Loucy (cell line): ENCODE results near the gene LRBA.

Experiments
- H2AFZ ChIP-seq: fragments of 200-600 bp; sonication (generic); 2 replicates; pipeline ENCODE4 v1.6.0; 2016; ENCODE audit warnings: antibody characterized with exemption, mild to moderate bottlenecking, low read length, moderate library complexity
- H3F3A ChIP-seq: fragments of 200-600 bp; 2 replicates; pipeline ENCODE4 v1.6.0; 2016; ENCODE audit warnings: antibody characterized with exemption, low read depth, mild to moderate bottlenecking
- H3K27me3 ChIP-seq: fragments of 200-600 bp; sonication (generic); 2 replicates; pipeline ENCODE4 v1.6.1; 2014; ENCODE audit warnings: low read length, mild to moderate bottlenecking; ENCODE audit not compliant: insufficient read depth, poor library complexity, severe bottlenecking
- H3K36me3 ChIP-seq: fragments of 200-600 bp; sonication (generic); 2 replicates; pipeline ENCODE4 v1.6.1; 2016; ENCODE audit warnings: low read length; ENCODE audit not compliant: insufficient read depth
- H3K4me1 ChIP-seq: fragments of 200-600 bp; sonication (generic); 2 replicates; pipeline ENCODE4 v1.5.1; 2014; ENCODE audit warnings: low read length, mild to moderate bottlenecking; ENCODE audit not compliant: insufficient read depth, poor library complexity, severe bottlenecking
- H3K4me2 ChIP-seq: fragments of 200-600 bp; sonication (generic); 2 replicates; pipeline ENCODE4 v1.6.0; 2014; ENCODE audit warnings: antibody characterized with exemption, low read length, low read depth, mild to moderate bottlenecking; ENCODE audit not compliant: poor library complexity, severe bottlenecking
- H3K4me3 ChIP-seq: fragments of 200-600 bp; sonication (generic); 2 replicates; pipeline ENCODE4 v1.5.1; 2014; ENCODE audit warnings: low read length, mild to moderate bottlenecking, mixed read lengths; ENCODE audit not compliant: poor library complexity, severe bottlenecking
- H3K79me2 ChIP-seq: fragments of 200-600 bp; sonication (generic); 2 replicates; pipeline ENCODE4 v1.6.1; 2014; ENCODE audit warnings: low read length; ENCODE audit not compliant: insufficient read depth
- H3K9ac ChIP-seq: fragments of 200-600 bp; sonication (generic); 2 replicates; pipeline ENCODE4 v1.6.0; 2014; ENCODE audit warnings: mild to moderate bottlenecking, low read depth, low read length, moderate library complexity; ENCODE audit not compliant: poor library complexity, severe bottlenecking
- H3K9me2 ChIP-seq: fragments of 200-600 bp; sonication (generic); replicated peaks from 2 replicates; pipeline ENCODE4 v1.6.1; 2016; ENCODE audit warnings: low read depth, low read length, mixed read lengths
- H3K9me3 ChIP-seq: fragments of 200-600 bp; sonication (generic); 2 replicates; pipeline ENCODE4 v1.6.1; 2014; ENCODE audit warnings: mild to moderate bottlenecking, antibody characterized with exemption, low read length, low read depth; ENCODE audit not compliant: insufficient read depth
- H4K20me1 ChIP-seq: fragments of 200-600 bp; sonication (generic); 2 replicates; pipeline ENCODE4 v1.6.0; 2014; ENCODE audit warnings: antibody characterized with exemption, low read length, mild to moderate bottlenecking; ENCODE audit not compliant: insufficient read depth, poor library complexity, severe bottlenecking
- EZH2phosphoT487 ChIP-seq: fragments of 200-600 bp; IDR thresholded peaks from 2 replicates; pipeline ENCODE4 v1.6.1; 2018; ENCODE audit warnings: antibody characterized with exemption, mild to moderate bottlenecking, moderate library complexity, borderline replicate concordance
- TF ChIP-seq, protein P1 (sequence below): fragments of 200-600 bp; sonication (generic); conservative IDR thresholded peaks from 2 replicates; pipeline ENCODE4 v1.5.1; 2014; ENCODE audit warnings: mild to moderate bottlenecking, antibody characterized with exemption, low read length

LRBA gene

DNA sequence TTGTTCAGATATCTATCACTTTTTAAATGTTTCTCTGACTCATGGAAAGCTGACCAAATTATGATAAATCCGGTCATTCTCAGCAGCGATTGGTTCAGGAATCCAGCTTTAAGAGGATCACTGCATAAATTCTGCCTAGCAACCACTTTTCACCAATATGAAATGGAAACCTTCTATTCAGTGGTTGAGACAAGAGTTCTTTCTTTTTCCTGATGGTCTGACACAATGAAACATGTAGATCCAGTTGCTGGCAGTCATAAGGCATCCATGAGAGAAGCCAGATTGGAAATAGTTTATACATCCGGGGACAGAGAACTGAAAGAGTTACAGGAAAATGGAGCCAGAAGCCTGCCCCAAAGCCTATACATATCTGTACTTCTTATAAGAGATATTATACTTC, 406.0 kb downstream of the LRBA start:
- Histone ChIP-seq H3K79me2 (no peaks in the 10 kb centered on the region), H3K36me3 (no peaks in the 10 kb centered on the region), H4K20me1 (no peaks in the 10 kb centered on the region), H3K9me3 (no peaks in the 10 kb centered on the region), H3K4me2 (no peak overlapping the region), H3K4me3 (no peak overlapping the region), H3F3A (no peaks in the 10 kb centered on the region), H2AFZ (no peak overlapping the region), H3K9me2 (no peaks in the 10 kb centered on the region), H3K4me1 (no peaks in the 10 kb centered on the region), H3K9ac (no peak overlapping the region), H3K27me3 (no peaks in the 10 kb centered on the region)
- no peak for TF ChIP-seq EZH2phosphoT487
- TF ChIP-seq, protein P1, sequence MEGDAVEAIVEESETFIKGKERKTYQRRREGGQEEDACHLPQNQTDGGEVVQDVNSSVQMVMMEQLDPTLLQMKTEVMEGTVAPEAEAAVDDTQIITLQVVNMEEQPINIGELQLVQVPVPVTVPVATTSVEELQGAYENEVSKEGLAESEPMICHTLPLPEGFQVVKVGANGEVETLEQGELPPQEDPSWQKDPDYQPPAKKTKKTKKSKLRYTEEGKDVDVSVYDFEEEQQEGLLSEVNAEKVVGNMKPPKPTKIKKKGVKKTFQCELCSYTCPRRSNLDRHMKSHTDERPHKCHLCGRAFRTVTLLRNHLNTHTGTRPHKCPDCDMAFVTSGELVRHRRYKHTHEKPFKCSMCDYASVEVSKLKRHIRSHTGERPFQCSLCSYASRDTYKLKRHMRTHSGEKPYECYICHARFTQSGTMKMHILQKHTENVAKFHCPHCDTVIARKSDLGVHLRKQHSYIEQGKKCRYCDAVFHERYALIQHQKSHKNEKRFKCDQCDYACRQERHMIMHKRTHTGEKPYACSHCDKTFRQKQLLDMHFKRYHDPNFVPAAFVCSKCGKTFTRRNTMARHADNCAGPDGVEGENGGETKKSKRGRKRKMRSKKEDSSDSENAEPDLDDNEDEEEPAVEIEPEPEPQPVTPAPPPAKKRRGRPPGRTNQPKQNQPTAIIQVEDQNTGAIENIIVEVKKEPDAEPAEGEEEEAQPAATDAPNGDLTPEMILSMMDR = no peak

DNA sequence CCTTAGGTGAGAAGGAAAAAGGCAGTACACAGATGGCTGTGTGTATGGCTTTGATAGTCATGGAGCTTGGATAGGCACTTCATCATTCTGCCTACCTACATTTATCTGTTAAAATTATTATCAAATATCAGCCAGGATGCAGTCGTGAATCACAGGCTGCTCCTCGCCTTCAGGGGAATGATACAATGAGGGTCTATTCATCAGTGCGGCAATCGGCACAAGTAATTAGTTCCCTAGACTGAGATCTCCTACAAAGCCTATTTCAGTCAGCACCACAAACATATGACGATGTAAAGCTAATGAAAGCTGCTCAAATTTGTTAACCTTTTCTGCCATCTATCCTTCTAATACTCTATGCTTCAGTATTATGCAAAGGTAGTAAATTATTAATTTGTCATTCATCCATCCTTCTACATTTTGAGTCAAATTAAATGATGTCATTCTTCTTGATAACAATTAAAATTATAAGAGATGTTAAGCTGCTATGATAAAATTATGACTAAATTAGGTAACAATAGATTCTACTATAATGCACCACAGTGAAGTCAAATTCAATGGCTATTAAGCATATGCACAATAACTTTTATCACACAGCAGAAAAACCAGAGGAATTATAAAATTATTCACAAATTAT, 414.2 kb downstream of the LRBA start:
- H4K20me1 ChIP-seq = no peaks in the 10 kb centered on the region
- no peaks in the 10 kb centered on the region for H3K9me2 ChIP-seq
- H3K9me3 ChIP-seq = no peaks in the 10 kb centered on the region
- no peak overlapping the region for H3K4me2 ChIP-seq
- no peaks in the 10 kb centered on the region for H3K27me3 ChIP-seq
- H3K36me3 ChIP-seq = peaks cover 9% of the 10 kb centered on the region; the same call in 1 of the 2 replicates
- H3K79me2 ChIP-seq = no peaks in the 10 kb centered on the region
- no peak overlapping the region for H3K4me3 ChIP-seq
- no peak overlapping the region for H3K9ac ChIP-seq
- no peak overlapping the region for H2AFZ ChIP-seq
- H3K4me1 ChIP-seq = no peaks in the 10 kb centered on the region
- TF ChIP-seq EZH2phosphoT487 = no peak
- TF ChIP-seq, protein P1 = no peak
- H3F3A ChIP-seq = no peaks in the 10 kb centered on the region

DNA sequence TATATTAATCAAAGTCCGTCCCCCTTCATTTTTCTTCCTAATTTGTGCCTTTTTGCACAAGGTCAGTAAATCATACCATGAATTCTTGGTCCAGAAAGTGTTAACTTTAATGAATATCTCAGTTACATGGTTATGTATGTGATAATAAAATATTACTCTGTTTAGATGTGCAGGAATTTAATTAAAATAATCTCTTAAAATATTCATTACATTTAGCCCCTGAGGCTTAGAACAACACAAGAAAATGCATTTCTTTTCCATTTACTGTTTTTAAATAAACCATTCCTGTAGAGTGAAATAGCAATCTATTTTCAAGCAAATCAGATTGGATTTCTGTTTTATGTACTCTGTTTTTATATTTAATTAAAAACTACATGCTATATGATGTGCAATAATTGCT, 415.5 kb downstream of the LRBA start:
- Histone ChIP-seq H3K9me3 (no peaks in the 10 kb centered on the region), H3K4me1 (no peaks in the 10 kb centered on the region), H3F3A (no peaks in the 10 kb centered on the region), H3K79me2 (no peaks in the 10 kb centered on the region), H3K36me3 (peaks cover 9% of the 10 kb centered on the region; the same call in 1 of the 2 replicates), H3K9ac (no peak overlapping the region), H2AFZ (no peak overlapping the region), H3K9me2 (no peaks in the 10 kb centered on the region), H3K27me3 (no peaks in the 10 kb centered on the region), H3K4me3 (no peak overlapping the region), H4K20me1 (no peaks in the 10 kb centered on the region), H3K4me2 (no peak overlapping the region)
- TF ChIP-seq, protein P1 = no peak
- no peak for TF ChIP-seq EZH2phosphoT487
